Tibial artery (tissue), 4 donors: ENCODE results near the gene CKAP2L.

Source experiments
- DNase-seq, 2 donors: peaks; one replicate each; pipeline ENCODE4 v3.0.0-alpha.2; 2019
- H3K27ac ChIP-seq, 2 donors: fragments of 200-600 bp; sonication (generic) in 1 of 2; 1 replicate in 1 of 2; 2 replicates in 1 of 2; pipeline ENCODE4 v1.5.1; 2018 to 2019; ENCODE audit warnings: mild to moderate bottlenecking in 1 of 2
- H3K27me3 ChIP-seq, 2 donors: fragments of 200-600 bp; sonication (generic) in 1 of 2; one replicate each; pipeline versions ENCODE4 v1.5.1 to v1.6.0; 2016 to 2019
- H3K36me3 ChIP-seq, 3 donors: fragments of 200-600 bp; sonication (generic) in 2 of 3; one replicate each; pipeline ENCODE4 v1.5.1; 2016 to 2019; ENCODE audit warnings: mild to moderate bottlenecking in 2 of 3
- H3K4me1 ChIP-seq, 4 donors: fragments of 200-600 bp; sonication (generic) in 2 of 4; 1 replicate in 3 of 4; 2 replicates in 1 of 4; pipeline ENCODE4 v1.5.1; 2016 to 2019
- H3K4me3 ChIP-seq, 2 donors: fragments of 200-600 bp; sonication (generic) in 1 of 2; 1 replicate in 1 of 2; 2 replicates in 1 of 2; pipeline ENCODE4 v1.5.1; 2018 to 2019; ENCODE audit warnings: mild to moderate bottlenecking in 2 of 2
- H3K9me3 ChIP-seq, 3 donors: fragments of 200-600 bp; sonication (generic) in 1 of 3; one replicate each; pipeline ENCODE4 v1.5.1; 2016 to 2019
- intact Hi-C: fragments of 100-400 bp; cut with DNase I; formaldehyde crosslinking; loops from one replicate; pipeline ENCODE4 v1.15.0; 2023; ENCODE audit warnings: low total_unique reads
- TF ChIP-seq, protein P1 (sequence below), 2 experiments: fragments of 200-600 bp in 1 of 2; fragments of 450-650 bp in 1 of 2; IDR thresholded peaks; one replicate each; pipeline ENCODE4 v1.5.1; 2017 to 2019; ENCODE audit warnings: antibody characterized with exemption in 2 of 2, mild to moderate bottlenecking in 1 of 2, moderate library complexity in 1 of 2

Gene CKAP2L

DNA sequence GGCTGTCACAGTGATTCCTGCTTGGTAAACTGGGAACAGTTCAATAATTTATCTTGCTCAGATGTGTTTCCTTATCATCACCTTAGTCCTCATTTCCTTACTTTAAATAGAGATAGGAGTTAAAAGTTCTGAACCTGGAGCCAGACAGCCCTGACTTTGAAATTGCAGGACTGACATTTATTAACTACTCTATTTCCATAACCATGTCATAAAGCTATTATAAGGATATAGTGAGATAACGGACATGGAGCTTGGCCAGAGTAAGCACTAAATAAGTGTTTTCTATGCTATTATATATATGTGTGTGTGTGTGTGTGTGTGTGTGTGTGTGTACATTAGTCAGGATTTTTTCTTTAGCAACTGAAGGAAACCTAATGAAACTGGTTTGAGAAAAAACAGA lies 30.5 kb downstream of the CKAP2L start:
- Histone ChIP-seq H3K27me3 (peaks cover 0 to under 1% of the 10 kb centered on the region in 2 donors), H3K9me3 (no peaks in the 10 kb centered on the region), H3K36me3 (no peaks in the 10 kb centered on the region), H3K4me1 (no peaks in the 10 kb centered on the region), H3K4me3 (no peak overlapping the region), H3K27ac (no peak overlapping the region)
- DNase-seq = no peak
- TF ChIP-seq, protein P1, sequence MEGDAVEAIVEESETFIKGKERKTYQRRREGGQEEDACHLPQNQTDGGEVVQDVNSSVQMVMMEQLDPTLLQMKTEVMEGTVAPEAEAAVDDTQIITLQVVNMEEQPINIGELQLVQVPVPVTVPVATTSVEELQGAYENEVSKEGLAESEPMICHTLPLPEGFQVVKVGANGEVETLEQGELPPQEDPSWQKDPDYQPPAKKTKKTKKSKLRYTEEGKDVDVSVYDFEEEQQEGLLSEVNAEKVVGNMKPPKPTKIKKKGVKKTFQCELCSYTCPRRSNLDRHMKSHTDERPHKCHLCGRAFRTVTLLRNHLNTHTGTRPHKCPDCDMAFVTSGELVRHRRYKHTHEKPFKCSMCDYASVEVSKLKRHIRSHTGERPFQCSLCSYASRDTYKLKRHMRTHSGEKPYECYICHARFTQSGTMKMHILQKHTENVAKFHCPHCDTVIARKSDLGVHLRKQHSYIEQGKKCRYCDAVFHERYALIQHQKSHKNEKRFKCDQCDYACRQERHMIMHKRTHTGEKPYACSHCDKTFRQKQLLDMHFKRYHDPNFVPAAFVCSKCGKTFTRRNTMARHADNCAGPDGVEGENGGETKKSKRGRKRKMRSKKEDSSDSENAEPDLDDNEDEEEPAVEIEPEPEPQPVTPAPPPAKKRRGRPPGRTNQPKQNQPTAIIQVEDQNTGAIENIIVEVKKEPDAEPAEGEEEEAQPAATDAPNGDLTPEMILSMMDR (IDR thresholded peaks at IDR 0.05) = no peak
- intact Hi-C loops = no loop called here

DNA sequence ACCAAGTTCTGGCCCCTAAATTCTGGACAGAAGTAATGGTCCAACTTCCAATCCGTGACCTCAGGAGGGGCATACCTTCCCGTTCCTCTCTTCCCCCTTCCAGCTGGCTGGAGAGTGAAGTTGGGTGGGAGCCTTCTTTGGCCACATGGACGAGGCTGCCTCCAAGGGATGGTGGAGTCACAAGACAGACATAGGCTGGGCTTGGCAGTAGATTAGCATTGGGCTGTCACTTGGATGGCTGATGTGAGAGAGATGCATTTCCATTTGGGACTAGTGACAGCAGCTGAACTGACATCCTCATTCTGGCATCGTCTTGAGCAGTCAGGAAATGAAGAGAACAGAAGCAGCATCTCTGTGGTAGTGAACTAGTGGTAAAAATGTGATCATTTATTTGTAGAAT lies 31.0 kb downstream of the CKAP2L start:
- DNase-seq = no peak
- intact Hi-C loops = no loop called here
- TF ChIP-seq, protein P1 (IDR thresholded peaks at IDR 0.05) = no peak
- H3K27me3 ChIP-seq = peaks cover 0 to 5% of the 10 kb centered on the region in 2 donors
- H3K4me1 ChIP-seq = no peaks in the 10 kb centered on the region
- H3K27ac ChIP-seq = no peak overlapping the region
- H3K4me3 ChIP-seq = no peak overlapping the region
- H3K36me3 ChIP-seq = no peaks in the 10 kb centered on the region
- no peaks in the 10 kb centered on the region for H3K9me3 ChIP-seq

DNA sequence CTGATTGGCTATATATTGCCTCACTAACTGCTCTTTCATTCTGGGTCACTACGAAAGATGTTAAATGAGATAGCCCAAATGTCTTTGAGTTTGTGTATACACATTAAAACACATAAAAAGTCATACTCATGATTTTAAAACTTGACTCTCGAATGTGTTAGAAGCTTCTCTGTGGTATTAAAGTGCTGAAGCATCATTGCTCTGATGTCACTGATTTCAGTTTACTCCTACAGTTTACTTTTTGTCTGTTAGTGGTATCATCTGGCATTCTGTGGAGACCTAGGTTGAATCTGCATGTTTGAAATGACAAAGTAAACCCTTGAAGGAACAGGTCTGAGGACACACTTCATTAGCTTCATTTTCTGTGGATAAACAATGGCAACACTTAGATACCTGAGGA lies 32.9 kb downstream of the CKAP2L start:
- Histone ChIP-seq H3K4me3 (no peak overlapping the region), H3K27me3 (peaks cover 0 to 11% of the 10 kb centered on the region in 2 donors), H3K27ac (no peak overlapping the region), H3K4me1 (peaks cover 0 to 5% (median 0%) of the 10 kb centered on the region in 4 donors), H3K36me3 (no peaks in the 10 kb centered on the region), H3K9me3 (no peaks in the 10 kb centered on the region)
- intact Hi-C loops = no loop called here
- no peak for DNase-seq
- TF ChIP-seq, protein P1 (IDR thresholded peaks at IDR 0.05) = no peak

DNA sequence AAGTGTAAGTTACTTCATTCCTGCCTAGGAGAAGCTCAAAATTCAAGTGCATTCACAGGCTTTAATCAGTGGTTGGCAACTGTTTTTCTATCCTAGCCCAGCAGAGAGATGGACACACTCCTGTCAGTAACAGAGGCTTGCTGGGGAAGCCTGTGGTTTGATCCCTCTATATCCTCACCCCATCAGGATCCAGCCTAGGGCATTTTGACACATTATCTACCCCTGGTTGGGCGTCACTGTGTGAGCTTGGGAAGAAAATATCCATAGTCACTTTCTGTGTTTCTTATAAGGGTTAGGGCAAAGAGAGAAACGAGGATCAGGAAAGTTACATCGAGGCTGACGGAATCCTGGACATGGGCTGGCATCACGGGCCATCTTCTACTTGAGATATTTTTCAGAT lies 33.6 kb downstream of the CKAP2L start:
- peaks cover 0 to 11% of the 10 kb centered on the region in 2 donors for H3K27me3 ChIP-seq
- H3K4me3 ChIP-seq = no peak overlapping the region
- no peak for DNase-seq
- TF ChIP-seq, protein P1 (IDR thresholded peaks at IDR 0.05) = no peak
- no peak overlapping the region for H3K27ac ChIP-seq
- intact Hi-C loops = no loop called here
- H3K4me1 ChIP-seq = peaks cover 0 to 5% (median 0%) of the 10 kb centered on the region in 4 donors
- H3K36me3 ChIP-seq = no peaks in the 10 kb centered on the region
- no peaks in the 10 kb centered on the region for H3K9me3 ChIP-seq

DNA sequence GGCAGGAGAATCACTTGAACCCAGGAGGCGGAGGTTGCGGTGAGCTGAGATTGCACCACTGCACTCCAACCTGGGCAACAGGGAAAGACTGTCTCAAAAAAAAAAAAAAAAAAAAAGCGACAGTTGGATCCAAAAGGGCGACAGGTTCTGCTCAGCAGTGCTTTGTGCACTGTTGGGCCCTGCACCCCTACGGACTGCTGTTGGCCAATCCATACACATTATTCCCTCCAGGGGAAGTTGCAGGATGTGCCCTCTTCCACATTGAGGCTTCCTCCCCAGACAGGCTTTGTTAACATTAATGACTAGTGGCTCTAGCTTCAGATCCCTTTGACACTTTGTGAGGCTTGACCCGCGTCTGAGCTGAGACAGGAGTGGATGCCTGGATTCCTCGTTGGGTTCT lies 34.2 kb downstream of the CKAP2L start:
- no peaks in the 10 kb centered on the region for H3K36me3 ChIP-seq
- no peak for DNase-seq
- no peak overlapping the region for H3K27ac ChIP-seq
- TF ChIP-seq, protein P1 (IDR thresholded peaks at IDR 0.05) = no peak
- no peak overlapping the region for H3K4me3 ChIP-seq
- H3K27me3 ChIP-seq = peaks cover 0 to 11% of the 10 kb centered on the region in 2 donors
- intact Hi-C loops = no loop called here
- no peaks in the 10 kb centered on the region for H3K9me3 ChIP-seq
- peaks cover 0 to 5% (median 0%) of the 10 kb centered on the region in 4 donors for H3K4me1 ChIP-seq
